K562 (cell line): ENCODE measurements around the gene RAB3IP.
"Not testable (repeated sequence)": the region's sequence is repeated elsewhere in the genome, so short reads cannot be mapped to it uniquely, and the experiment has no call there.

Experiments
- ARNT ChIP-seq, 2 experiments: fragments of 450-650 bp; IDR thresholded peaks; 2 replicates each; pipeline ENCODE4 v1.6.1; 2016; ENCODE audit warnings: mild to moderate bottlenecking in 1 of 2
- CEBPG ChIP-seq, 3 experiments: fragments of 200-800 bp in 1 of 3; sonication (Bioruptor generic) in 1 of 3; sonication (generic) in 1 of 3; formaldehyde crosslinking in 1 of 3; IDR thresholded peaks in 2 of 3; conservative IDR thresholded peaks in 1 of 3; 2 replicates each; pipeline versions ENCODE4 v1.6.1 to v1.8.0; 2016 to 2022; ENCODE audit warnings: missing compliant biosample characterization in 2 of 3, missing genetic modification characterization in 2 of 3, mild to moderate bottlenecking in 1 of 3, missing genetic modification reagents in 1 of 3
- CTCF ChIP-seq, 3 experiments: IDR thresholded peaks in 2 of 3; conservative IDR thresholded peaks in 1 of 3; 2 replicates each; pipeline ENCODE4 v1.5.1; 2011 to 2012; ENCODE audit warnings: low read length in 3 of 3, mild to moderate bottlenecking in 3 of 3, control low read depth in 2 of 3, improper control_type of control experiment in 1 of 3, inconsistent platforms in 1 of 3, low read depth in 1 of 3, mixed read lengths in 1 of 3, moderate library complexity in 1 of 3; ENCODE audit not compliant: insufficient read depth in 2 of 3
- HDAC2 ChIP-seq: fragments of 450-650 bp; IDR thresholded peaks from 2 replicates; pipeline ENCODE4 v1.6.1; 2016; ENCODE audit warnings: mild to moderate bottlenecking
- LCOR ChIP-seq: sonication (generic); formaldehyde crosslinking; IDR thresholded peaks from 2 replicates; pipeline ENCODE4 v1.8.0; 2022; ENCODE audit warnings: mild to moderate bottlenecking, missing genetic modification reagents
- NFYB ChIP-seq: IDR thresholded peaks from 2 replicates; pipeline ENCODE4 v1.6.1; 2011; ENCODE audit warnings: mild to moderate bottlenecking, moderate library complexity; ENCODE audit not compliant: insufficient read length; ENCODE audit errors: extremely low read depth
- RCOR1 ChIP-seq, 2 experiments: IDR thresholded peaks; 2 replicates each; pipeline ENCODE4 v1.6.1; 2012; ENCODE audit warnings: low read depth in 2 of 2, low read length in 2 of 2, borderline replicate concordance in 1 of 2, improper control_type of control experiment in 1 of 2
- TFAP4 ChIP-seq: sonication (generic); formaldehyde crosslinking; IDR thresholded peaks from 2 replicates; pipeline ENCODE4 v1.8.0; 2022; ENCODE audit warnings: missing genetic modification reagents, mild to moderate bottlenecking, moderate library complexity, borderline replicate concordance
- ZNF146 ChIP-seq: IDR thresholded peaks from one replicate; pipeline ENCODE4 v1.6.1; 2018; ENCODE audit warnings: missing compliant biosample characterization; ENCODE audit not compliant: unreplicated experiment
- ZNF512 ChIP-seq: IDR thresholded peaks from 2 replicates; pipeline ENCODE4 v1.6.1; 2016; ENCODE audit warnings: missing genetic modification characterization, missing compliant biosample characterization

- not testable (repeated sequence) for TF ChIP-seq ZNF146 (CRISPR knock-in tag); LCOR; CTCF (IDR thresholded peaks at IDR 0.05 in 2 of 3, conservative IDR thresholded peaks at IDR 0.05 in 1 of 3; ENCODE audit: insufficient read depth in 2 of 3, low read depth in 1 of 3, low read length in 3 of 3); RCOR1 (IDR thresholded peaks at IDR 0.05; ENCODE audit: borderline replicate concordance in 1 of 2, low read depth in 2 of 2, low read length in 2 of 2); CEBPG (CRISPR knock-in tag; IDR thresholded peaks at IDR 0.05); CEBPG (tag; conservative IDR thresholded peaks at IDR 0.05 in 1 of 2, IDR thresholded peaks at IDR 0.05 in 1 of 2); HDAC2; TFAP4; NFYB; ZNF512 (tag); ARNT (IDR thresholded peaks at IDR 0.05)
Measured at GRCh38 chr12:69759581-69759980, 20.9 kb downstream of the RAB3IP start.
